ENCODE data around the gene ROBO1. TPM values are rescaled to one million over a fixed set of nuclear protein-coding genes. Genes with fewer than 3 reads are reported as not detected.
"Not testable (repeated sequence)": the region's sequence is repeated elsewhere in the genome, so short reads cannot be mapped to it uniquely, and the experiment has no call there.

ROBO1 gene
- total RNA-seq, 1 experiment from 2014 or later, result 14.2 TPM

DNA sequence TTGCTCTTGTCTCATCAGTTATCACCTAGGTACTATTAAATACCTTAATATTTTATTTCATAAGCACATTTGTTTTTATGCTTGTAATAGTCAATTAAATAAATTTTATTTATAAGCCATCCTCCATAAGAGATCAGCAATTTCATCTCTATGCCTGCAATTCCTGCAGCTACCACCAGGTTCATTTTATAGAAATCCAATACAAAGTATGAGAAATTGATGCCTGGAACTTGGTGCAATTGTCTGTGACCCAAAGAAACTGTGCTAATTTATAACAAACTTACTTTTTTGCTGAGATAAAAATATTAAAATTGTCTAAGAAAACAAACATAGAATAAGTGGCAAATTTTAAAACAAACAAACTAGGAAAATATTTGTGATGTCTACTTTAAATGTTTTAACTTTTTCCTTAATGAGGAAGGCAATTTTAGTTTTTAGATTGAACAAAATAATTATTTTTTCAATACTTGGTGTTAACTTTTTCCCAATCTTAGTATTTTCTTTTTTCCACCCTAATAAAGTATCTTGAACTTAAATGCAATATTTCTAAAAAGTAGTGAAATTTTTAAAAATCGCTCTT lies 1026.6 kb downstream of the ROBO1 start:
- no peak for DNase-seq (ENCODE audit: low read depth)

DNA sequence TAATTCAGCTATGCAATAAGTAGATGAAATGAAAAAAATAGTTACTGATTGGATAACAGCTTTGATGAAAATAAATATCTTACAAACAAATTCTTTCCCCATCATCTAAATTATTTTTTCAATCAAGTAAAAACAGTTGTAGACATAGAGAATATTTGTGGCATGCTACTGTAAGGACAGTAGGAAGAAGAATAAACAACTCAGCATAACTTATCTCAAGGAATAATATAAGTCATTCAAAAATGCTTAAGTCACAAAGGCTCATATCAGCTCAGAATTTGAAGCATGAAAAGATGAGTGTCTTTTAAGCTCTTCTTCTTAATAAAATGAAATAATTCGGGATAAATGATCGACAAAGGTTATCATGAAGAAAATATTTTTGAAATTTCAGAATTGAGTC lies 1029.0 kb downstream of the ROBO1 start:
- no peak for DNase-seq (ENCODE audit: low read depth)

- peak; percentile 44 for DNase-seq (ENCODE audit: low read depth)
Observed at GRCh38 chr3:78737988-78738387, 1029.8 kb downstream of the ROBO1 start.

GRCh38 chr3:78736863-78737262 lies 1030.9 kb downstream of the ROBO1 start:
- DNase-seq (ENCODE audit: low read depth), result peak; percentile 51

DNA sequence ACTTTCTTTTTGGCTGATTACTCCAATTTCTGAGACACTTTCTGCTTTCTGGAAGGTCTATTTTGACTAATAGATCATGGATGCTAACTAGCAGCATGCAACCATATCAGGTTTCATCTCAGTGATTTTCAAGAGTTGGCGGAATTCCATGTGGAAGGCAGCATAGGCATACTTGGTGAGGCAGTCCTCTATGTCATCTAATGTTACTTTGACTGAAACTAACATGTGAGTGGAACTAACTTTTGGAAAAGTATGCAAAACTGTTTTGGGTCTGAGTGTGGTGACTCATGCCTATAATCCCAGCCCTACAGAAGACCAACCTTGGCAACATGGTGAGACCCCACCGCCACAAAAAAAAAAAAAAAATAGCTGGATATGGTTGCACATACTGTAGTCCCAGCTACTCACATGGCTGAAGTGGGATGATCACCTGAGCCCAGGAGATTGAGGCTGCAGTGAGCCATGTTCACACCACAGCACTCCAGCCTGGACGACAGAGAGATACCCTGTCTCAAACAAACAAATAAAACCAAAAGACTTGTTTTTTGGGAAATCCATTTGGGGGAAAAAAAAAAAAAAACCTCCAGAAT lies 1033.7 kb downstream of the ROBO1 start:
- DNase-seq (ENCODE audit: low read depth), result peak; percentile 61

DNA sequence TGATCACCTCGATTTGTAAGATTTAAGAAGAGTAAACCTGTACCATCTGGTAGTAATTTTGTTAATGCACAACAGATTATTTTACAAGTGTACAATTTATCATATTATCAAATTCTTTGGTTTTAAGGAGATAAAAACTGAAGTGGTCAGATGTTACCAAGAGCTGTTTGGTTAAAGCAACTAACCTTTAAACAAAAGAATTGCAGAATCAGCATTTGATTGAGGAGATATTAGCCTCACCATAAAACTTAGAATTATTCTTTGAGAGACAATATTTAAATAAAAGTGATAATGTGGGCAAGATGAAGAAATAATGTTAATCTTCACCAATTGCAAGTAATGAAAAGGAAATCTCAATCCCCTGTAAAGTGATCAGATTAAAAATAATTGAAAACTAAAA lies 1034.9 kb downstream of the ROBO1 start:
- DNase-seq (ENCODE audit: low read depth), result no peak

GRCh38 chr3:78732471-78732870 lies 1035.3 kb downstream of the ROBO1 start:
- DNase-seq (ENCODE audit: low read depth), result no peak

DNA sequence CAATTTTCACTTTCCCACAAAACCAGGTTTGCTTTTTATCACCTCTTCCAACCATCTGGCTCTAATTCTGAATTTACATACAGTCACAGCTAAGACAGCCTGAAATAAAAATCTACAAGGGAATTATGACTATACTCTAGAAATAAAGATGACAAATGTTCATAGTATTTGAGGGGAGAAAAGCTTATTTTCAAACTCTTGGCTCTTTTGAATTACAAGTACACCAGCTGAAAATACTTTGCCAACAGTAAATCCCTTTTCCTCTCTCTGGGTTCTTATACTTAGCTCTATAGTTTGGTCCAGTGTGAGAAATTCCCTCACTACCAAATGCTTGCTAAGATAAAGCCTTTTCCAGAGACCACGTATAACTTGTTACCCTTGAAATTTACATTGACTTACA lies 1037.9 kb downstream of the ROBO1 start:
- no peak for DNase-seq (ENCODE audit: low read depth)

GRCh38 chr3:78728406-78729145 lies 1039.2 kb downstream of the ROBO1 start:
- peak; percentile 14 for DNase-seq (ENCODE audit: low read depth)

DNA sequence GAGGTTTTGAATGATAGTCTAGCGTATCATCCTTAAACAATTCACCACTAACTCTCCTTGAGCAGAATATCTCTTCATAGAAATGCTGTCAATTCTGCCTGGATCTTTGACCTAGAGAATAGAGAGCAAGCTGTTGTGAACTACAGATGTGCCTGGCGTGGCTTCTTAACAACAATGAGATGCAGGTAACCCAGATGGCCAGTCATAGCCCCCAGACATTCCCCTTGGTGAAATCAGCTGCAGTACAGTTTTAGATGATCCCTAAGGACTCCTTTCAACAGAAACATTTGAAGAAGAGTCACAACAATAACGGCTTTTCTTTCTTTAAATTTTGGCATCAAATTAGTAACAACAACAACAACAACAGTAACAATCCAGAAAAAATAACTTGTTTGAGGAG lies 1041.3 kb downstream of the ROBO1 start:
- DNase-seq (ENCODE audit: low read depth), result no peak

- no peak for DNase-seq (ENCODE audit: low read depth)
Observed at GRCh38 chr3:78725703-78726246, 1042.0 kb downstream of the ROBO1 start.

DNA sequence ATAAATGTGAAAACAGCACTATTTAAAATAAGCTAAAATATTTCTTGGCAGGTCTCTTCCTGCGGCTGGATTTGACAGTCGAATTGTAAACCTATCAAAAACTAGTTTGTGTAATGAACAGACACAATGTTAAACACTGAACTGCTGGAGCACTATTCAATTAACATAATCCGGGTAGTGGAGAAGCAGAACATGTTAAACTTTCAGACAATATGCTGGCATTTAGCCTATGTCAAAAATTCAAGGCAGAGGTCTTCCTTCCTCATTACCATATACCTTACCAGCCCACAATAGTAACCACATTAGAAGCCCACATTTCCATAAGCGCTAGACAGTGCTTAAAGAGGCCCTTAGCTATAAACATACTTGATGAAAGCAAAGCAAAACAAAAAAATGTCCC lies 1042.9 kb downstream of the ROBO1 start:
- DNase-seq (ENCODE audit: low read depth), result no peak

DNA sequence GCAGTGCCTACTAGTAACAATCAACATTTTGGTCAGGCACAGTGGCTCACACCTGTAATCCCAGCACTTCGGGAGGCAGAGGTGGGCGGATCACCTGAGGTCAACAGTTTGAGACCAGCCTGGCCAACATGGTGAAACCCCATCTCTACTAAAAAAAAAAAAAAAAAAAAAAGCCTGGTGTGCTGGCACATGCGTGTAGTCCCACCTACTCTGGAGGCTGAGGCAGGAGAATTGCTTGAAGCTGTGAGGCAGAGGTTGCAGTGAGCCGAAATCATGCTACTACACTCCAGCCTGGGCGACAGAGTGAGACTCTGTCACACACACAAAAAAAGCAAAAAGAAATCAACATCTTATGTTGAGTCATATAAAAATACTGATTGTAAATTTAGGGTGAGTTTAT lies 1043.4 kb downstream of the ROBO1 start:
- DNase-seq (ENCODE audit: low read depth), result not testable (repeated sequence)

DNA sequence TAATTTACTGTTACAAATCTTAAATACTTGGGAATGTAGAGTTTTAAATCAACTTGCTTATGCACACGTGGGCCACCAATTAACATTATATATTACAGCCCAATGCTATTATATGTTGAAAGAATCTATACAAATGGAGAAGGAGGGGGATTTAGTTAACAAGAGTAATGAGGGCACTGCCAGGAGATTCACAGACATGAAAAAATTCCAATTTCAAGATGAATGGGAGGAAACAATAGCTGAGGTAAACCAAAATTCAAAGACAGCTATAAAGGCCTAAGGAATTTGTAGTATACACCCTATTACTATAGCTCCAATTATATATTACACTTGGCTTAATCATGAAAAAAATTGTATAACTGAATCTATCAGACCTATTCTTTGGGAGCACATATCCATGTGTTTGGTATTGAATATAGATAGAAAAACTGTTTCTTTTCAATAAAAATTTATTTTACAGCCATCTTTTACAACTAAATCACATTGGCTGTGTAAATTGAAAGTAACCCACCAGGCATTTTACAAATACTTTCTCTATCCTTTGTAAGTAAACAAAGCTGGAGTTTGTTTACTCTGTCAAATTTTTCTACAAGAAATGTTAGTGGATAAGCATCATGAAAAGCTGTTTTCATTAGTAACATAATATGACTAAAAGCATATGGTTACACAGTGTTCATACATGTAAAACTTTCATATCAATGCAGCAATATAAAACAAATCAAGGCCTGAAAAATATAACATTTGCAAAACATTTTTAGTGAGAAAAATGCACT lies 1045.8 kb downstream of the ROBO1 start:
- no peak for DNase-seq (ENCODE audit: low read depth)

DNA sequence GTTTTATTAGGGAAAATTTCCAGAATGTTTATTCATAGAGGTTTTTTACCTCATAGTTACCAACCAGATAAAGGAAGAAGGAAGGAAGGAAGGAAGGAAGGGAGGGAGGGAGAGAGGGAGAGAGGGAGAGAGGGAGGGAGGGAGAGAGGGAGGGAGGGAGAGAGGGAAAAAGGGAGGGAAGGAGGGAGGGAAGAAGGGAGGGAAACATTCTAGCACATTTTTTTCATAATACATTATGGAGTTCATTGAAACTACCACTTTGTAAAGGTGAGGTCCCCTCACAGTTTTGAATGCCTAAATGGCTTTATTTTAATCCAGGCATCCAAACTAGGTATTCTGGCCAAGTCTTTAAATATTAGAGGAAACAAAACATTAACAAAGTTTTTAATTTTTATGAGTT lies 1049.1 kb downstream of the ROBO1 start:
- DNase-seq (ENCODE audit: low read depth), result no peak

- DNase-seq (ENCODE audit: low read depth), result no peak
Observed at GRCh38 chr3:78717041-78717440, 1050.8 kb downstream of the ROBO1 start.

GRCh38 chr3:78712941-78713340 lies 1054.9 kb downstream of the ROBO1 start:
- DNase-seq (ENCODE audit: low read depth), result no peak

- no peak for DNase-seq (ENCODE audit: low read depth)
Observed at GRCh38 chr3:78712270-78712669, 1055.5 kb downstream of the ROBO1 start.

DNA sequence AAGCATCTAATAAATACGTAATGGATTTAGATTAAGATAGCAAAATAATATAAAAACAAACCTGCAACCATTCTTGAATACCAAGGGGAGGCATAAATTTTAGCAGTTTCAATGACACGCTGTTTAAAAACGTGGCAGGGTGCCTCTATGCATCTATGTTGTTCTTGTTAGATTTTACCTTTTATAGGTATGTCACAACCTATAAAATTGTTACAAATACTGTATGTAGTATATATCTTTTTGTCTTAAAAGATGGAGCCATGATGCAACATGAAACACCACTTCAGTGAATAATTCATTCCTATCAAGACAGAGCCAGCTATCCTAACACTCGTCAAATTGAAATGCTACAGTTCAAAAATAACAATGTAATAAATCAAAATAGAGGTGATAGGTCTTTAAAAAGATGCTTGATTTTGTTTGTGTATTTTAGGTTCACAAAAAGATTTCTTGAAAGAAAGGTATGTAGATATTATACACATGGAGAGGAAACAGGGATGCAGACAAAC lies 1059.2 kb downstream of the ROBO1 start:
- DNase-seq (ENCODE audit: low read depth), result no peak

DNA sequence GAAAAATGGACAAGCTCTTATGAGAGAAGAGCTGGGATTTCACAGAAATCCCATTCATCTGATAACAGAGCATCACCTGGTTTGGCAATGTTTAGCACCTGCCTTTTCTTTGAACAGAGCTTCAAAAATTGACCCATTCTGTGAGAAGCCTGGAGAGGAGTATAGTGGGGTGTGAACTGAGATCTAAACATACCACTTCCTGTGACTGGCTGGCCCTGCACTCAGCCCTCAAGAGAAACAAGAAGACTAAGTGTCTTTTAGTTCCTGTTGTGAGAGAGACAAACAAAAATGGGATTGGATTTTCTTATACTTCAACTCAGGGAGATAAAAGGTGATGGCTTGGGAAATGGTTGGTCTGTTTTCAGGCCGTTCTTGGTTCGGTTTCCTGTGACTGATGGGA lies 1060.2 kb downstream of the ROBO1 start:
- DNase-seq (ENCODE audit: low read depth), result no peak

DNA sequence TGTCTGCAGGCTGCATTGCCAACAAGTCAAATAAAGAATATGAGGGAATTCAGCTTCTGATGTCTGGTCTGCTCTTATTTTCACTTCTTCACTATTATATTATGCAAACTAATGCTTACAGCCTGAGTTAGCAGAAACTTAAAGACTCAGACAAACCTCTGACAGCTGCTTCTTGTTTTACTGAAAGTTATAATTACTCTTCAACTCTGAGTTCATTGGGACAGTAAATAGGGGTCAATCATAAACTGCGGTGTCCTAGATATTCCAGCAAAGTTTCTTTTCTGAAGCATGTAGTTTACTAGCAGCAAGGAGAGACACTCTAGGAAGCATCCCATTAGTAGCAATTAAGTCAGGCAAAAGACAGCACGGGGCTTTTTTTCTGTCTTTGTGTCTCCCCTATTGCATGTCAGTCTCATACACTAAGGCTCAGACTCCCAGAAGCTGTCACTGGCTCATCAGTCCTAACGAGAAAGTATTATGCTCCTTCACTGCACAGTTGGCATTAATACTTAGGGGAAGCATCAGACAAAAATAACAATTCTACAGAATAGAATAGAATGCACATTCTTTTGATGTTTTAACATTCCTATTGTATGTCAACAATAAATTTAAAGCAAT lies 1060.8 kb downstream of the ROBO1 start:
- no peak for DNase-seq (ENCODE audit: low read depth)

DNA sequence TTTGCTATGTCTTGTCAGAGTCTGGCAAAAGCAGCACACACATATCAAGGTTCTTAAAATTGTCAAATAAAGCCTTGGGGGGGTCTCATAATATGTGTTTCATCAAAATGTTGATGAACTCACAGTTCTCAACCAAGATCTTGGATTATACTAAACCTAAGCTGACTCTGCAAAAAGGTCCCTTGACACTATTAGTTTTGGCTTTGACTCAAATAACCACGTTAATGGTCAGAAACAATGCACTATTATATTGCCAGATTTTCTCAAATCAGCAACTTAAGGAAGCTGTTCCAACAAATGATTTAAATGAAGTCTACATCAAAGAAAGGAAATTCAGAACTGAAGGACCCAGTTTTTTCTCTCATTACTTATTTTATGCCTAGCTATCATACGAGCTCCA lies 1063.9 kb downstream of the ROBO1 start:
- DNase-seq (ENCODE audit: low read depth), result no peak

Data from M059J (cell line).